ENCODE results near the gene TXNDC5.
A peak's percentile ranks its signal among the peaks of the same experiment; 100 is the strongest.

The TXNDC5 gene

DNA sequence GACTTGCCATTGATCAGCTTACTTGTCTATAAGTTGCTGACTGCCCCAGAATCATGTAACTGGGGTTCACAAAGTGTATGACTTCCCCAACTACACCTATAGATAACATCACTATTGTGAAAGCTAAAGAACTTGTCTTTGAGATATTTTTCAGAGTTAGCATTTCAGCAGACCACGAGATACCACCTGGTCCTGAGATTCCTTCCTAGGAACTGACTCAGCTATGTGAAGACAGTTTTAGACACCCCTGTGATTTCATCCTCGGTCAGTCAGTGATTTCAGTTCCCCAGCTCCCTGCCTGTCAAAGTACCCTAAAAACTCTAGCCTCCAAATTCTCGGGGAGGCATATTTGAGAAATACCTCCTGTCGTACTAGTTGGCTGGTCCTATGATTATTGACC, 62.4 kb downstream of the TXNDC5 start:
- DNase-seq: no peak

DNA sequence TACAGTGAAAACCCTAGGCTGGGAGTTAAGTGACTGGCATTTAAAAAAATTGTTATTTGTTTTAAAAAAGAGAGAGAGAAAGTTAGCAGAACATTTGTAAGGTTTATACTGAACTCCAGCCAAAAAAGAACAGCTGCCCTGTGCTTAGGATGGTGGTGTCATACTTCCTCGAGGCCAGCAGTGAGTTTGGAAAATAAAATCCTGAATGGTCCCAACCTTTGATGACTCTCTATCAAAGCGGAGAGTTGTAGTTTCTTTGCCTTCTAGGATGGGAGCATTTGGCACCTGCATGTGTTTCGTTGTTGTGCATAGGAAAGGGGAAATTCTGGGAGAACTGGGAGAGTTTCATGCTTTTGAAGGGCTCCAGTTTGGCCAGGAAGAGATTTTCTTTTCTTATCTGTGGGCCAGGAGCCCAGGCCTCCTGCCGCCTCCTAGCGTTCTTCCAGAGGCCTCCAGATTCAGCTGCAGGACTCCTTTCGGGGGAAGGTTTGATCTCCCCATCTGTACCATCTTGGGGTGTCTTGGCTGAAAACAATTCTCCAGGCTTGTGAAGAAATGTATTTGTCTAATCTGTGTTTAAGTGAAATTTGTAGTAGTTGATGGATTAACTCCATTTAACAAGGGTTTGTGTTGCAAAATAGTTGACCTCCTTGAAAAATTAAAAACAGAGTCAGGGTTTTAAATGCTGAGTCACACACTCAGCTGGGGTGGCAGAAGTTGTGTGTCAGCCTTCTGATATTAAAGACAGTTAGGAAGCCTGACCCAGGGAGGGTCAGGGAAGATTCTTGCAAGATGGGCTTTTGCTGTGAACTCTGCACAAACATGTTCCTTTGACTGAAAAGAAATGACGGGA, 63.4 kb downstream of the TXNDC5 start:
- peak; percentile 47 for DNase-seq

DNA sequence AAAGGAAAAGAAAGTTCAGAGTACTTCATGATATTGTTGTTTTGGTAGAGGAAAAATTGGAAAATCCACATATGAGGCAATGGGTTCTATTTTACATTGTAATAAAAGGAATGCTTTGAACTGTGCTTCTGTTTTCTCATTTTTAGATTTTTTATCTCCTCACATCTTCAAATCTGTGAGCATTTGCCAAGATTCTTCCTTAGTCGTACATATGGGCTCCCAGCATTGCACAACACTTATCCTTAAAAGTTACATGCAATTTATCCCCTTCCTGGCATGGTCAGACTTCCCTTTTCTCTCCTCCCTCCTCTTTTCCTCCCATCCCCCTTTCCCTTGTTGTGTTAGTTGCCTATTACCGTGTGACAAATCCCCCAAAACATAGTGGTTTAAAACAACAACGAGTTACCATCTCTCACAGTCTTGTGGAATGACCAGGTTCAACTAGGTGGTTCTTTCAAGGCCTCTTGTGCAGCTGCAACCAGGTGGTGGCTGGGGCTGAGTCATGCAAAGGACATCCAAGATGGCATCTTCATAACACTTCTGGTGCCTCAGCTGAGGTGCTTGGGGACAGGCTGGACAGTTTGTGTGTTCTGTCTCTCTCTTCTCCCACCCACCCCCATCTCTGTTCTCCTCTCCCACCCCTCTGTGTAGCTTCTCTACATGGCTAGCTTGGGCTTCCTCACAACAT, 68.7 kb downstream of the TXNDC5 start:
- DNase-seq: peak; percentile 40

DNA sequence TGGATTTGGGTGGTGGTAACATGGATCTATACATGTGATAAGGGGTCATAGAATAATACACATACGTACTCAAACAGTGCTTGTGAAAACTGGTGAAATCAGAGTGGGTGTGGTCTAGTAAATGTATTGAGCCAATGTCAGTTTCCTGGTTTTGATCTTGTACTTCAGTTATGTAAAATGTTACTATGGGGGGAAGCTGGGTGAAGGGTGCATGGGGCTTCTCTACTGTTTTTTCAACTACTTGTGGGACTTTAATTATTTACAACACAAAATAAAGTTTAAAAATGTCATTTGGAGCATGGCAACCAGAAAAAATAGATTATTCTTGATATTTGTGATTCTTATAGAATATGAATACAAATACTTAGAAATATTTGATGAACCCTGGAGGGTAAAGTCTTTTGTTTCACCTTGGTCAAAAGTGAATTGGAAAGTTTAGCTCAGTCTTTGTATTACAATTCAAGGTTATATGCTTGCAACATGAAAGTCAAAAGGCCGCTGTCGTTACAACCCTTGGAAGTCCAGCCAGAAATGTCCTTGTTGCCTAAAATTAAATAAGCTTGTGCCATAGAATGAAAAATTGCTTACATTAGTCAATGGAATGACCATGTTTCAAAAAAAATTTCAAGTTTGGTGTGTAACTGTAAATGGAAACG, 74.1 kb downstream of the TXNDC5 start:
- no peak for DNase-seq

DNA sequence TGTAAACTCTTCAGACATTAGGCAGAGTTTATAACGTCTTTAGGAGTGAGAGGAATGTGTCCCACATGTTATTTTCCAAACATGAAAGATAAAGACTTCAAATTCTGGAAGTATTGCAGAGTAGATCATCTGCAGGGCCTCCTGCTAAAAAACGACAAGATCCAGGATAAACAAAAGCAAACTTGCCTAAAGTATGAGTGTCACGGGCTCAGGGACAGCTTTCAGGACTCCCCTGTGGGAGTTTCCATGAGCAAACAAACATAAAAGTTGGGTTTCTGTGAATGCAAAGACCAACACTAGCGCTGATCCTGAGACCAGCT, 76.9 kb downstream of the TXNDC5 start:
- no peak for DNase-seq

DNA sequence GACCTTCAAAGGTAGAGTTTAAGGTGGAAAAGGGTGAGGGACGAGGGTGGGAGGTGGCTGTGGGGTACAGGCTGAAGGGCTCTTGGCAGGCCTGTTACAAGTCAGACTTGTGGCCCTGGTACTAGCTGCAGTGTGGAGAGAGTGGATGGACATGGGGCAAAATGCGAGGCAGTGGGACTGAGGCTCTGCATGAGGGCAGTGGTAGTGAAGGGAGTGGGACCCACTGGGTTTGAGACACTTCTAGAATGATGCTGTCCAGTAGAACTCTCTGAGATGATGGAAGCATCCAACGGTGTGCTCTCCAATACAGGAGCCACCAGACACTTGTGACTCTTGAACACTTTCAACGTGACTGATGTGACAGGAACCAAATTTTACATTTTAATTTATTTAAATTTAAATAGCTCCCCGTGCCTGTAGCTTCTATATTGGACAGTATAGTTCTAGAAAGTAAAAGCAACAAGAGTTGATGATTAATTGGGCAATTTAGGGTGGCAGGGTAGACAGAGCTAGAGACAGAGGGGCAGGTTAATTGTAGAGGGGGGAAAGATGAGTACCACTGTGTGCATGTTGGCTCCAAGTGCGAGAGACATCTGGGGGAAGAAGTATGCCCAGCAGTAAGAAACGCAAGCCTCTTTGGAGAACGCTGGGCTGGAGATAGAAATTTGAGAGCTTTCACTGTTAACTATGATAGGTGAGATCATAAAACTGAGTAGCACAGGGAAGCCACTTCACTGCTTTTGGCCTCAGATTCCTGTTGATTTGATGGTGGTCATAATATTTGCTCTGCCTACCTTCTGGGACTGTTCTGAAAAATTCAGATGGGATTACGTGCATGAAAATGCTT, 77.5 kb downstream of the TXNDC5 start:
- no peak for DNase-seq

Data from fibroblast of skin of right quadriceps (primary cell).